Prostate gland (tissue), 2 donors: ENCODE measurements around the gene CHDH. TPM values are rescaled to one million over a fixed set of nuclear protein-coding genes. Genes with fewer than 3 reads are reported as not detected.

ENCODE experiments used
- DNase-seq: peaks from one replicate; pipeline ENCODE4 v3.0.0-alpha.2; 2019; ENCODE audit warnings: low spot score
- H3K27ac ChIP-seq, 2 donors: fragments of 200-600 bp; sonication (generic); 2 replicates each; pipeline ENCODE4 v1.5.1; 2017 to 2019
- H3K27me3 ChIP-seq: fragments of 200-600 bp; sonication (generic); replicated peaks from 2 replicates; pipeline ENCODE4 v1.5.1; 2019; ENCODE audit not compliant: insufficient read depth
- H3K36me3 ChIP-seq, 2 donors: fragments of 200-600 bp; sonication (generic); 1 replicate in 1 of 2; 2 replicates in 1 of 2; pipeline versions ENCODE4 v1.5.1 to v1.8.1; 2017 to 2019
- H3K4me1 ChIP-seq: fragments of 200-600 bp; sonication (generic); replicated peaks from 2 replicates; pipeline ENCODE4 v1.5.1; 2019
- H3K4me3 ChIP-seq, 2 donors: fragments of 200-600 bp; sonication (generic); 2 replicates each; pipeline ENCODE4 v1.5.1; 2017 to 2019
- H3K9me3 ChIP-seq: fragments of 200-600 bp; sonication (generic); 2 replicates; pipeline ENCODE4 v1.5.1; 2017
- POLR2A ChIP-seq: fragments of 450-650 bp; IDR thresholded peaks from one replicate; pipeline ENCODE4 v1.6.1; 2016; ENCODE audit warnings: antibody characterized with exemption, mild to moderate bottlenecking
- POLR2AphosphoS5 ChIP-seq: sonication (generic); formaldehyde crosslinking; IDR thresholded peaks from one replicate; pipeline ENCODE4 v1.6.1; 2017; ENCODE audit warnings: antibody characterized with exemption
- WGBS: methylation state at CpG from one replicate; pipeline ENCODE4 v1.1.5; 2018; 5-methylcytosine and 5-hydroxymethylcytosine counted together
- intact Hi-C: fragments of 100-400 bp; cut with DNase I; formaldehyde crosslinking; loops from one replicate; pipeline ENCODE4 v1.14.2; 2022
- total RNA-seq, 2 donors: library from RNA; depleted of rRNA; stranded (reverse); fragments of >200 nt; gene quantifications; one replicate each; pipeline ENCODE4 v1.1.0, GENCODE V29; 2016
- TF ChIP-seq, protein P1 (sequence below), 4 experiments: fragments of 200-600 bp in 2 of 4; fragments of 450-650 bp in 2 of 4; sonication (generic) in 2 of 4; IDR thresholded peaks; 1 replicate in 3 of 4; 2 replicates in 1 of 4; pipeline ENCODE4 v1.5.1; 2016 to 2019; ENCODE audit warnings: antibody characterized with exemption in 4 of 4, mild to moderate bottlenecking in 2 of 4, moderate library complexity in 2 of 4

Gene CHDH
- total RNA-seq, 2 donors from 2014 or later: 40.2 to 43.9 TPM

DNA sequence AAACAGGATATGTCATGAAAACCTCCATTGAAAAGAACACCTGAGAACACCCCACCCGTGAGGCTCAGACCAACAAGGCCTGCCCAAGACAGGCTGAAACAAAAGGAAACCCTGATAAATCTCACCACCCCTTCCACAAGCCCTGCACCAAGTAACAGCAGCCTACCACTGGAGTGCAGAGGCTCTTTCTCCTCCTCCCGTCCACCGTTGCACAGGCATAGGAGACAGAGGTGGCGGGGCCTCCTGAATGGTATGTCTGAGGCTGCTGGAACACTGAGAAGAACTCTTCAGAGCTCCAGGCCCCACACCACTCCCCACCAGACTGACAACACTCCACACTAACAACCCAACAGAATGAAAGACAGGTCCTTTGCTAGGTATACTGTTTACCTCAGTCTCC is 21.4 kb downstream of the CHDH start:
- H3K4me1 ChIP-seq: no peaks in the 10 kb centered on the region
- TF ChIP-seq POLR2A (no peak), POLR2AphosphoS5 (no peak)
- TF ChIP-seq, protein P1, sequence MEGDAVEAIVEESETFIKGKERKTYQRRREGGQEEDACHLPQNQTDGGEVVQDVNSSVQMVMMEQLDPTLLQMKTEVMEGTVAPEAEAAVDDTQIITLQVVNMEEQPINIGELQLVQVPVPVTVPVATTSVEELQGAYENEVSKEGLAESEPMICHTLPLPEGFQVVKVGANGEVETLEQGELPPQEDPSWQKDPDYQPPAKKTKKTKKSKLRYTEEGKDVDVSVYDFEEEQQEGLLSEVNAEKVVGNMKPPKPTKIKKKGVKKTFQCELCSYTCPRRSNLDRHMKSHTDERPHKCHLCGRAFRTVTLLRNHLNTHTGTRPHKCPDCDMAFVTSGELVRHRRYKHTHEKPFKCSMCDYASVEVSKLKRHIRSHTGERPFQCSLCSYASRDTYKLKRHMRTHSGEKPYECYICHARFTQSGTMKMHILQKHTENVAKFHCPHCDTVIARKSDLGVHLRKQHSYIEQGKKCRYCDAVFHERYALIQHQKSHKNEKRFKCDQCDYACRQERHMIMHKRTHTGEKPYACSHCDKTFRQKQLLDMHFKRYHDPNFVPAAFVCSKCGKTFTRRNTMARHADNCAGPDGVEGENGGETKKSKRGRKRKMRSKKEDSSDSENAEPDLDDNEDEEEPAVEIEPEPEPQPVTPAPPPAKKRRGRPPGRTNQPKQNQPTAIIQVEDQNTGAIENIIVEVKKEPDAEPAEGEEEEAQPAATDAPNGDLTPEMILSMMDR (IDR thresholded peaks at IDR 0.05): no peak
- DNase-seq: no peak
- no peaks in the 10 kb centered on the region for H3K27me3 ChIP-seq
- WGBS: 85% methylated on average over 4 of the region's 4 CpGs
- no peak overlapping the region for H3K4me3 ChIP-seq
- no peak overlapping the region for H3K27ac ChIP-seq
- no peaks in the 10 kb centered on the region for H3K36me3 ChIP-seq
- H3K9me3 ChIP-seq: no peaks in the 10 kb centered on the region
- intact Hi-C loops: no loop called here

- intact Hi-C loops: no loop called here
- no peaks in the 10 kb centered on the region for H3K27me3 ChIP-seq
- H3K36me3 ChIP-seq: peaks cover 0 to 4% of the 10 kb centered on the region in 2 donors
- WGBS: 70% methylated on average over 10 of the region's 10 CpGs
- no peak for DNase-seq
- H3K4me3 ChIP-seq: no peak overlapping the region
- no peaks in the 10 kb centered on the region for H3K9me3 ChIP-seq
- no peak overlapping the region for H3K27ac ChIP-seq
- no peaks in the 10 kb centered on the region for H3K4me1 ChIP-seq
- no peak for TF ChIP-seq POLR2AphosphoS5
- TF ChIP-seq POLR2A: no peak
- TF ChIP-seq, protein P1 (IDR thresholded peaks at IDR 0.05): no peak
Measured at GRCh38 chr3:53823956-53824657, 22.1 kb downstream of the CHDH start.

DNA sequence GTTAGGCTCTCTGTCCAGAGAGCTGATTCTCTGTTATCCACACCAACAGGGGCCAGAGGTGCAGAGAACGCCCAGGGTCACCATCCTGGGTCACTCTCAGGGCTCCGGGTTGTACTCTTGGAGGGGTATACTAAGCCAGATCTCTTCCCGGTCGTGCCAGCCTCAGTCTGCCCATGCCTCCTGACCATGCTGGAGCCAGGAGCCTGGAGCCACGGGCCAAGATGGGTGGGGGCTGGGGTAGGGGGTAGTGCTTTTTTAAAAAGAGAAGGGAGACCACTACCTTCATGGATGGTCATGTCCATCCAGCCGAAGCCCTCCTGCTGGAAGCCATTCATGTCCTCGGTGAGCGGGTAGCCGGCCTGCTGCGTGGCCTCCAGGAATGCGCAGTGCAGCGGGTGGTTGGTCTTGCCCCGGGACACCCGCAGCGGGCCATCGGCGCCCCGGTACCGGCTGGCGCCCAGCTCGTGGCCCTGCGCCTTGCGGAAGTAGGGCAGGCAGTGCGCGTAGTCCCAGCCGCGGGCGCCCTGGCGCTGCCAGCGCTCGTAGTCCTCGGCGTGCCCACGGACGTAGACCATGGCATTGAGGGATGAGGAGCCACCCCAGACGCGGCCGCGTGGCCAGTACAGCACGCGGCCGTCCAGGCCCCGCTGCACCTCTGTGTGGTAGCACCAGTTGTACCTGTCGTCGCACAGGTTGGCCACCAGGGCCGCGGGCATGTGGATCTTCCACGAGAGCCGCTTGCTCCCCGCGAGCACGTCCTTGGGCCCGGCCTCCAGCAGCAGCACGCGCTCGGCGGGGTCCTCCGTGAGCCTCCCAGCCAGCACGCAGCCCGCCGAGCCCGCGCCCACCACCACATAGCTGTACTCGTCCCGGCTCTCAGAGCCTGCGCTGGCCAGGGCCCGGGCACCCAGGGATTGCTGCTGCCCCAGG is 22.9 kb downstream of the CHDH start:
- intact Hi-C loops: no loop called here
- H3K27me3 ChIP-seq: no peaks in the 10 kb centered on the region
- WGBS: 97% methylated on average over 66 of the region's 67 CpGs
- no peaks in the 10 kb centered on the region for H3K4me1 ChIP-seq
- H3K27ac ChIP-seq: no peak overlapping the region
- no peaks in the 10 kb centered on the region for H3K9me3 ChIP-seq
- TF ChIP-seq, protein P1 (IDR thresholded peaks at IDR 0.05): no peak
- TF ChIP-seq POLR2AphosphoS5 (no peak), POLR2A (no peak)
- peaks cover 0 to 7% of the 10 kb centered on the region in 2 donors for H3K36me3 ChIP-seq
- H3K4me3 ChIP-seq: no peak overlapping the region
- no peak for DNase-seq

GRCh38 chr3:53822331-53822741 is 23.9 kb downstream of the CHDH start:
- H3K36me3 ChIP-seq: peaks cover 0 to 8% of the 10 kb centered on the region in 2 donors
- H3K27ac ChIP-seq: no peak overlapping the region
- 85% methylated on average over 14 of the region's 14 CpGs for WGBS
- no peak for DNase-seq
- intact Hi-C loops: no loop called here
- H3K27me3 ChIP-seq: no peaks in the 10 kb centered on the region
- no peaks in the 10 kb centered on the region for H3K9me3 ChIP-seq
- TF ChIP-seq, protein P1 (IDR thresholded peaks at IDR 0.05): no peak
- TF ChIP-seq POLR2AphosphoS5: no peak
- no peak for TF ChIP-seq POLR2A
- no peaks in the 10 kb centered on the region for H3K4me1 ChIP-seq
- no peak overlapping the region for H3K4me3 ChIP-seq
